Naive B cell (primary cell): ENCODE measurements around the gene CORO6. TPM values are rescaled to one million over a fixed set of nuclear protein-coding genes. Genes with fewer than 3 reads are reported as not detected.
A peak's percentile ranks its signal among the peaks of the same experiment; 100 is the strongest.

ENCODE experiments used
- ATAC-seq, 2 donors: fragments of 150-1000 bp; cut with Tn5 transposase; 2 replicates each; pipeline ENCODE4 v1.10.0; 2021; ENCODE audit warnings: low read depth in 2 of 2, mild to moderate bottlenecking in 2 of 2, moderate library complexity in 2 of 2
- DNase-seq: peaks from one replicate; pipeline ENCODE4 v3.0.0; 2022
- H3K27ac Mint-ChIP-seq, 6 donors: one replicate each; pipeline ENCODE4 v1.8.0; 2020 to 2022; ENCODE audit warnings: mild to moderate bottlenecking in 6 of 6, mixed read lengths in 6 of 6, moderate library complexity in 5 of 6, inconsistent platforms in 2 of 6
- H3K27me3 Mint-ChIP-seq, 3 donors: one replicate each; pipeline ENCODE4 v1.8.0; 2021 to 2022; ENCODE audit warnings: mixed read lengths in 3 of 3, mild to moderate bottlenecking in 1 of 3
- H3K36me3 Mint-ChIP-seq, 2 donors: one replicate each; pipeline ENCODE4 v1.8.0; 2020 to 2022; ENCODE audit warnings: mixed read lengths in 2 of 2, inconsistent platforms in 1 of 2, mild to moderate bottlenecking in 1 of 2
- H3K4me1 Mint-ChIP-seq, 3 donors: one replicate each; pipeline ENCODE4 v1.8.0; 2020 to 2022; ENCODE audit warnings: mixed read lengths in 3 of 3, inconsistent platforms in 1 of 3, mild to moderate bottlenecking in 1 of 3, moderate library complexity in 1 of 3
- H3K4me3 Mint-ChIP-seq, 8 donors: one replicate each; pipeline ENCODE4 v1.8.0; 2020 to 2022; ENCODE audit warnings: mild to moderate bottlenecking in 8 of 8, mixed read lengths in 8 of 8, moderate library complexity in 8 of 8, inconsistent platforms in 2 of 8
- H3K9me3 Mint-ChIP-seq, 7 donors: one replicate each; pipeline ENCODE4 v1.8.0; 2020 to 2022; ENCODE audit warnings: mixed read lengths in 7 of 7, mild to moderate bottlenecking in 5 of 7, inconsistent platforms in 2 of 7, moderate library complexity in 1 of 7
- polyA plus RNA-seq, 6 donors: library from polyadenylated mRNA; unstranded; fragments of 300-500 nt; fragmentation: Illumina TruSeq; gene quantifications; one replicate each; pipeline ENCODE4 v1.2.3, GENCODE V29; 2021; ENCODE audit warnings: low read depth in 6 of 6

CORO6 gene
- polyA plus RNA-seq, 6 donors from 2014 or later = 0.12 to 0.13 TPM; not detected in 4

DNA sequence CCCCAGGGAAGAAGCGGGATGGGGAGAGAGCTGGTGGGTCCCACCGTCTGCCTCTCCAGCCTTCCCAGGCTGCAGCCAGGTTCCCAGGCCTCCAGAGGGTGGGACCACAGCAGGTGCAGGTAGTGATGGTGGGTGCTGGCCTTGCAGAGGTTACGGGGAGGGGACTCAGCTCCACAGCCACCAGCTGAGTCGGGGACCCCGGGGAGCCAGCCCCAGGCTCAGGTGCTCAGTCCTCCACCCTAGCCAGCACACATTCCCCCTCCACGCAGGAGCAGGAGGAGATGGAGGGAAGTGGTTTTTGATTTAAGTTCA lies 49.2 kb downstream of the CORO6 start:
- peaks cover 0 to 9% of the 10 kb centered on the region in 2 donors for H3K36me3 Mint-ChIP-seq
- H3K4me3 Mint-ChIP-seq = no peak overlapping the region
- DNase-seq = no peak
- H3K4me1 Mint-ChIP-seq = peaks cover 29 to 42% (median 38%) of the 10 kb centered on the region in 3 donors
- H3K27ac Mint-ChIP-seq = no peak overlapping the region
- ATAC-seq = no peak
- no peaks in the 10 kb centered on the region for H3K27me3 Mint-ChIP-seq
- no peaks in the 10 kb centered on the region for H3K9me3 Mint-ChIP-seq

DNA sequence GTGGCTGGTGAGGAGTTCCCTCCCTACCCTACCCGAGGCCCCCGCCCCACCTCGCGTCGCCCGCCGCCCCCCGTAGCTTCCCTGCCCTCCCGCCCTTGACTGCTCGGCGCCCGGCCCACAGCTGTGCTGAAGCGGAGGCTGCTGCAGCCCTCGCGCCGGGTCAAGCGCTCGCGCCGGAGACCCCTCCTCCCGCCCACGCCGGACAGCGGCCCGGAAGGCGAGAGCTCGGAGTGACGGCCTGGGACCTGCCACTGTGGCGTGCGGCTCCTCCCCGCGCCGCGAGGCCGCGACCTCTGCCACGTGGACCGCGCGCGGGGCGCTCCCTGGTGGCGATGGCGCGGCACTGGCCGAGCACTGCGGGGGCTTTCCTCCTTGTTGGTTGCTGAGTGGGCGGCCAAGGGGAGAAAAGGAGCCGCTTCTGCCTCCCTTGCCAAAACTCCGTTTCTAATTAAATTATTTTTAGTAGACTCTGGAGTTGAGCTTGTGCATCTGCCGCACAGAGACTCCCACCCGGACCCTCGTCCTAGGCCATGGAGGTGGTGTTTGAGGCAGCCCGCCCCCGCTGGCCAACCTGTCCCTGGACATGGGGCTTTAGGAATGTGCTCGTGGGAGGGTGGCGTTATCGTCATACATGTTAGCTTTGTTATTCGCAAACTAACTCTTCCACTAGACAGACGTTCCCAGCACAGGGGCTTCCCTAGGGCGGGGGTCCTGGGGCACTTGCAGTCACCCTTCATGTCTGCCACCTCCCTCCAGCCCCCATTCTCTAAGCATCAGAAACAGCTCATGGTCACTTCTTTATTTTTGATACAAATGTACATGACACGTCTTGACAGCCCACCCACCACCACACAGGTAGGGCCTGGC lies 49.8 kb downstream of the CORO6 start:
- ATAC-seq (peak; percentile 39 to 57), DNase-seq (peak; percentile 68)
- peaks cover 0 to 3% of the 10 kb centered on the region in 2 donors for H3K36me3 Mint-ChIP-seq
- H3K4me3 Mint-ChIP-seq = peak overlapping the region in 3 of 8 donors; percentile 10 to 81 (median 12)
- H3K9me3 Mint-ChIP-seq = no peaks in the 10 kb centered on the region
- H3K4me1 Mint-ChIP-seq = peaks cover 29 to 47% (median 38%) of the 10 kb centered on the region in 3 donors
- H3K27ac Mint-ChIP-seq = no peak overlapping the region
- no peaks in the 10 kb centered on the region for H3K27me3 Mint-ChIP-seq

DNA sequence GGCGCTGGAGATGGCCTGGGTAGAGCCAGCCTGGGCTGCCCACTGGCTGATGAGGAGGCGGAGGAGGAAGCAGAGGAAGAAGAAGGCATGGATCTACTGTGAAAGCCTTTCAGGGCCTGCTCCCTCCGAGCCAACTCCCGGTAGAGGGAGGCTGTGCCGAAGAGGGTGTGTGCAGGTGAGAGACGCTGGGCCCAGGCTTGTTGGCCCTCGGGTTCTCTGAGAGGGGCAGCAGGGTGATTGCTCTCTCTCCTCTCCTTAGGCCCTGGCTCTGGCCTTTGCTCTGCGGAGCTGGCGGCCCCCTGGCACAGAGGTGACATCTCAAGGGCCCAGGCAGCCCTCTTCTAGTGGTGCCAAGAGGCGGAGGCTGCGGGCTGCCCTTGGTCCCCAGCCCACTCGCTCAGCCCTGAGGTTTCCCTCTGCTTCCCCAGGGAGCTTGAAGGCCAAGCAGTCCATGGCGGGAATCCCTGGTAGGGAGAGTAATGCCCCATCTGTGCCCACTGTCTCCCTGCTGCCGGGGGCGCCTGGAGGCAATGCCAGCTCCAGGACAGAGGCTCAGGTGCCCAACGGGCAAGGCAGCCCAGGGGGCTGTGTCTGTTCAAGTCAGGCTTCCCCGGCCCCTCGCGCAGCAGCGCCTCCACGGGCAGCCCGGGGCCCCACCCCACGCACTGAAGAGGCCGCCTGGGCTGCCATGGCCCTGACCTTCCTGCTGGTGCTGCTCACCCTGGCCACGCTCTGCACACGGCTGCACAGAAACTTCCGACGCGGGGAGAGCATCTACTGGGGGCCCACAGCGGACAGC lies 50.6 kb downstream of the CORO6 start:
- ATAC-seq (no peak), DNase-seq (no peak)
- no peaks in the 10 kb centered on the region for H3K9me3 Mint-ChIP-seq
- H3K4me1 Mint-ChIP-seq = peaks cover 29 to 52% (median 38%) of the 10 kb centered on the region in 3 donors
- H3K36me3 Mint-ChIP-seq = no peaks in the 10 kb centered on the region
- H3K27ac Mint-ChIP-seq = peak overlapping the region in 1 of 6 donors; percentile 11
- peak overlapping the region in 3 of 8 donors; percentile 12 to 44 (median 15) for H3K4me3 Mint-ChIP-seq
- no peaks in the 10 kb centered on the region for H3K27me3 Mint-ChIP-seq

DNA sequence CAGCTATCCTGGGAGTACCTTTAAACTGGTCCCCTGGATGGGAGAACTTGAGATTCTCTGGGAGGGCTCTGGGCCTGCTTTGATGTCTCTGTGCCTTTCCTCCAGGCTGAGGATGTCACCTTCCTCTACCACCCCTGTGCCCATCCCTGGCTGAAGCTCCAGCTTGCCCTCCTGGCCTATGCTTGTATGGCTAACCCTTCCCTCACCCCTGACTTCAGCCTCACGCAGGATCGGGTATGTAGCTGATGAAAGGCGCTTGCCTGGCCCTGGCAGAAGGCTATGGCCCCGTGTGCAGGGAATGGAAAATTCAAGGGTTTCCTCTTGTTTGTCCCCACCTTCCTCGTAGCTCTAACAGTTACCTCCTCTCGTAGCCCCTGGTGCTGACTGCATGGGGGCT lies 51.2 kb downstream of the CORO6 start:
- Mint-ChIP-seq H3K27me3 (no peaks in the 10 kb centered on the region), H3K27ac (peak overlapping the region in 1 of 6 donors; percentile 29), H3K36me3 (no peaks in the 10 kb centered on the region), H3K4me1 (peaks cover 29 to 52% (median 38%) of the 10 kb centered on the region in 3 donors), H3K4me3 (peak overlapping the region in 1 of 8 donors; percentile 44), H3K9me3 (no peaks in the 10 kb centered on the region)
- ATAC-seq (no peak), DNase-seq (no peak)

DNA sequence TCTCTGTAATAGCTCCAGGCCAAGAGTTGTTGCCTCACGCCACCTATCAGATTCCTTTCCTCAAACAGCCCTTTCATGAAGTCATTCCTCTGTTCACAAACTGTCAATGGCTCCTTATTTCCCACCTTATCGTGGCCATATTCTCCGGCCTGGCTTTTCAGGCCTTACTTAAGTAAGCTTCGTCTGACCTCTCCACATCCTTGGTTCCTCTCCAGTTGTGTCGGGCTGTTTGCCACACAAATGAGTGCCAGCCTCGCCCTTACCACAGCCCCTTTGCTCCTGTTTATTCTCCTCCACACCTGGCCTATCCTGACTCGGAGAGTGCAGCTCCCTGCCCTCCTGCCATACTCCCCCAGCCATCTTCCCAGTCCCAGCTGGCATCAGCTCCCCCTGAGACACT lies 52.2 kb downstream of the CORO6 start:
- ATAC-seq (no peak), DNase-seq (no peak)
- Mint-ChIP-seq H3K9me3 (no peaks in the 10 kb centered on the region), H3K4me1 (peaks cover 37 to 57% (median 43%) of the 10 kb centered on the region in 3 donors), H3K36me3 (no peaks in the 10 kb centered on the region), H3K27me3 (no peaks in the 10 kb centered on the region), H3K27ac (peak overlapping the region in 2 of 6 donors; percentile 29 to 79), H3K4me3 (peak overlapping the region in 7 of 8 donors; percentile 25 to 83 (median 77))

DNA sequence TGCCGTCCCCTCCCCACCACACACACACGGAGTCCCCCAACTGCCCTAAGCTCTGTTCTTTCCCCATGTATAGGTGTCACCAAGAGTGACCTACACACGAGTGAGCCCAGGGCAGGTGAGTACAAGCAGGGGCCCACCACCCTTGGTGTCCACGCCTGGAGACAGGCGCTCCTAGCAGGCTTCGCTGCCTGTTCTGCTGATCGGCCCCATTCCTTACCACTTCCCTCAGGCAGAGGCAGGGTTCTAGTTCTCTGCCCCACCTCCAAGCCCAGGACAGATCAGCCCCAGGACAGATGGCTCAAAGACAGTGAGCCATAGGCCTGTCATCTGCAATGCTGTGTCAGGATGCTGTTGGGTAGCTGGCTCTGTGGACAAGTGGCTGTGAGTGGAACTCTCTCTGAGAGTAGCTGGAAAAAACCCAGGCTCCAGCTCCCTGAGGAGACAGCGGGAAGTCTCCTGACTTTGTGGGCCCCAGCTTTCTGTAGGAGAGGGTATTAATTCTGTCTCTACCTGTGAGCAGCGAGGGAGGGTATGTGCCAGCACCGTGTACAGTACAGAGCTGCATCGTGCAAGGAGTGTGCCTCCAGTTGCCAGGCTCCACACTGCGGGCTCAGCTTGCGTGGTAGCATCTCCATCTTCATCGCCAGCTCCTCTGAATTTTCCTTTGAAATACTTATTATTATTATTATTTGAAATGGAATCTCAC lies 53.3 kb downstream of the CORO6 start:
- peak overlapping the region in 5 of 6 donors; percentile 49 to 95 (median 90) for H3K27ac Mint-ChIP-seq
- H3K4me3 Mint-ChIP-seq = peak overlapping the region; percentile 88 to 97 (median 91)
- no peaks in the 10 kb centered on the region for H3K27me3 Mint-ChIP-seq
- H3K36me3 Mint-ChIP-seq = no peaks in the 10 kb centered on the region
- H3K9me3 Mint-ChIP-seq = no peaks in the 10 kb centered on the region
- ATAC-seq (no peak), DNase-seq (no peak)
- peaks cover 28 to 55% (median 42%) of the 10 kb centered on the region in 3 donors for H3K4me1 Mint-ChIP-seq

DNA sequence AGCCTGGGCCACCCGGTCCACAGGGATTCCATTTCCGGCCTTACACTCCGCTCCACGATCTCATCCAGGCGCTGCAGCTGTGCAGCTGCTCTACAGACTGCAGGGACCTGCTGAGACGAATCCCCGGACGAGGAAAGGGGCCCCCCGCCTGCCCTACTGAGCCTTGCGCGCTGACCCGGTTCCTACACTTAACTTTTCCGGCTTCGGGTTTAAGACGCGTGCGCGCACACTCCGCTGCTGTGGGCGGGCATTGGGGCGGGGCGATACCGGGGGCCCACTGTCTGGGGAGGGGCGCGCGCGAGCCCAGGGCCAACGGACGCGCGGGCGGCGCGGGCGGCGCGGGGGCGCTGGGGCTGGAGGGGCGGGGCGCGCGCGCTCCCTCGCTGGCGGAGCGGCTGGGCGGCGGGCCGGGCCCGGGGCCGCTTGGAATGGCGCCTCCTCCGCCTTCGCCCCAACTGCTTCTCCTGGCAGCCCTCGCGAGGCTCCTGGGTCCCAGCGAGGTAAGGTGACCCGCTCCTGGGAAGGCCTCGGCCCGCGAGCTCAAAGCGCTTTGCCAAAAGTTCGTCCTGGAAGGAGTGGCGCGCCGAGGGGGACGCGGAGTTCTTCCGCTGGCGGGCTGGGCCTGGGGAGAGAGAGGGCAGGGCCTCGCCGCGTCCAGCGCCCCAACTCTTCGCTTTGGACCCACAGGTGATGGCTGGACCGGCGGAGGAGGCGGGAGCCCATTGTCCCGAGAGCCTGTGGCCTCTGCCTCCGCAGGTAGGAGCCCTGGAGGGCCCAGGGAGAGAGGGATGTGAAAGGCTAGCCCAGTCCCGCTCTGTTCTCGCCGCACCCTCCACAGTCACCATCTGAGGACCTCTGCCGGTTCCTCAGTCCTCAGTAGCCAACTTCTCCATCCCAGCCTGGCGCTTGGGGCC lies 54.1 kb downstream of the CORO6 start, which contains the start of gene TP53I13:
Gene TP53I13 (plus strand): TSS at position 371 of the 914 bp plus-strand sequence. CDS start 58 bp downstream, at position 429.
- Mint-ChIP-seq H3K9me3 (no peaks in the 10 kb centered on the region), H3K4me3 (peak within 1 kb of the TSS; percentile 94 to 99 (median 98)), H3K36me3 (no peaks in the 10 kb centered on the region), H3K27ac (peak within 1 kb of the TSS; percentile 90 to 98 (median 97)), H3K27me3 (no peaks in the 10 kb centered on the region), H3K4me1 (peaks cover 30 to 58% (median 44%) of the 10 kb centered on the region in 3 donors)
- DNase-seq = peak; percentile 86
- peak; percentile 50 to 54 for ATAC-seq

DNA sequence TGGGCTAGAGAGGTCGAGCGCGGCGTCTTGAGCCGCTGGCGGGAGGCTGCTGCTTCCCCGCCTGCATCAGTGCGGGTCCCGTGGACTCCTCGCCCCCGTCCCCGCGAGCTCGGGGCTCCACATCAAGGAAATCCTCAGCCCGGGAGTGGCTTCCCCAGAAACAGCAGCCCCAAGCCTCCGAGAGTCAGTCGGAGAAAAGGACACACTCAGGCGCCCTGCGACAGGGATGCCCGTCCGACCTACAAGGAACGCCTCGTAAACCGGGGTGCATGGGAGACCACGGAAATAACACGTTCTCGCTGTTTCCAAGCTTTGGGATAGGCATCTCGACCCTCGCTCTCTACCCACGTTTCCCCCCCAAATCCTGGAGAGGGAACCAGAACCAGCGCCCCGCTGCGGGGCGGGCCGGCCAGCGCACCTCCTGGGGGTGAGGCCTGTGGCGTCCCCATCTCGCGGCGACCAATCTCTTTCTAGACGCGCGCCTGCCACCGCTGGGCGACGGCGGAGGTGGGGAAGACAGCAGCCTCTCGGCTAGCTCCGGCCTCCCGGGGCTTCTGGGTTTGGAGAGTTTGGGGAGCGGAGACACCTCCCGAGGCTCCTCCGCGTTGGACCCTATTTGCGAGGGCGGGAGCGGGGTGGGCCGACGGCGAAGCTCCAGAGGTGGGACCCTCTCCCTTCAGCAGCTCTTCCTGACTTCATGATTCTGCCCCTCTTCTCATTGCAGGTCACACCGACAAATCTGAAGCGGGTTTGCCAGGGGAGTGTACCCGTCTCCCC lies 55.0 kb downstream of the CORO6 start:
- Mint-ChIP-seq H3K9me3 (no peaks in the 10 kb centered on the region), H3K36me3 (no peaks in the 10 kb centered on the region), H3K27me3 (no peaks in the 10 kb centered on the region), H3K27ac (peak overlapping the region; percentile 90 to 98 (median 97)), H3K4me3 (peak overlapping the region; percentile 94 to 99 (median 98)), H3K4me1 (peaks cover 32 to 55% (median 43%) of the 10 kb centered on the region in 3 donors)
- ATAC-seq (peak; percentile 64 to 66), DNase-seq (peak; percentile 82)

DNA sequence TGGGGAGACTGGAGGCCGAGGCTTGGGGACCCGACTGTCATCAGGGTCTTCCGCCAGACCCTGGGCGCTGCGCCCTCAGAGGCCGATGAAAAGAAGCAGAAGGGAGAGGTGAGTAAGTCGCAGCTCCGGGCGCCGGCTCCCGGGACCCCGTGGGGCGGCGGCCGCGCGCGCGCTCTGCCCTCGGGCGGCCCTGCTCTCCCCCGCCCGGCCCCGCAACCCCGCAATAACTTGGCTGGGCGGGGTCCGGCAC lies 55.5 kb downstream of the CORO6 start:
- peak overlapping the region; percentile 82 to 99 (median 97) for H3K4me3 Mint-ChIP-seq
- H3K27me3 Mint-ChIP-seq = no peaks in the 10 kb centered on the region
- H3K27ac Mint-ChIP-seq = peak overlapping the region in 4 of 6 donors; percentile 34 to 98 (median 70)
- ATAC-seq (peak; percentile 2 to 6), DNase-seq (no peak)
- H3K36me3 Mint-ChIP-seq = peaks cover 0 to 2% of the 10 kb centered on the region in 2 donors
- no peaks in the 10 kb centered on the region for H3K9me3 Mint-ChIP-seq
- H3K4me1 Mint-ChIP-seq = peaks cover 37 to 61% (median 48%) of the 10 kb centered on the region in 3 donors

DNA sequence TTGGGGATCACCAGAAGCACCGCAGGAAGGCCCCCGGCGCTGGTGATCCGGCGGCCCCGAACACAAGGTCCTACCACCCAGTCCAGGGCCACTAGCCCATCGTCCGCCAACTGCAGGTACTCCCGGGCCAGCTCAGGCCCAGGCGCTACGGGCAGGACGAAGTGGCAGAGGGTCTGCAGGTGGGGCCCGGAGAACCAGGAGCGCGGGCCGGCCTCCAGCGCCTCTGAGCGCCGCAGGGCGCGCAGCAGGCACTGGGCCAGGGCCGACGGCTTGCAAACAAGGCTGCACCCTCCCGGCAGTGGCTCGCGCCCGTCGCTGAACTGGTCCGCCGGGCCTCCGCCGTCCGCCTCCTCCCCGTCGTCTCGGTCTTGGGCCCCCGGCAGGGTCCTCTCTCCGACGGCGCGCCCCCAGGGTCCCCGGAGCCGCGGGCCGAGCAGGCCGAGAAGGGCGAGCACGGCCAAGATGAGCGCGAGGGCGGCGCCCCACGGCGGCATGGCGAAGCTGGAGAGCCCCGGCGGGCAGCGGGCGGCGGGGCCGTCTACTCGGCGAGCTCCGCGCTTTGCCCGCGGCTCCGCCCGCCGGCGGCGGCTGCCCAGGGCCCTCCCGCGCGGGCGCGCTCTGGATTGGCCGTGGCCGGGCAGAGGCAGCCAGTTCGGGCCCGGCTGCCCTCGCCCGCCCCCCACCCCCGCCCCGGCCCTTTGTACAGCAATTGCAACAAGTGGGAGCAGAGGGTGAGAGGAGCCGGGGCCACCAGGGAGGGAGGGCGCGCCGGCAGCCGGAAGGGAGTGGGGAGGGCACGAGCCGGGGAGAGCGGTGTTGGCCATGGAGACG lies 56.0 kb downstream of the CORO6 start, which contains the start of gene ABHD15:
Gene ABHD15 (minus strand): TSS at position 565 of the 831 bp plus-strand sequence. CDS start 71 bp downstream, at position 494.
- Mint-ChIP-seq H3K27ac (peak within 1 kb of the TSS; percentile 90 to 98 (median 97)), H3K4me1 (peaks cover 43 to 66% (median 54%) of the 10 kb centered on the region in 3 donors), H3K9me3 (no peaks in the 10 kb centered on the region), H3K4me3 (peak within 1 kb of the TSS; percentile 94 to 99 (median 98)), H3K27me3 (no peaks in the 10 kb centered on the region), H3K36me3 (peaks cover 0 to 5% of the 10 kb centered on the region in 2 donors)
- peak; percentile 15 to 21 for ATAC-seq
- DNase-seq = peak; percentile 70
